Thoracic aorta (tissue), 2 donors: Measurements from ENCODE around the gene CLASP1. TPM values are rescaled to one million over a fixed set of nuclear protein-coding genes. Genes with fewer than 3 reads are reported as not detected.

Experiments
- ATAC-seq: fragments of 150-250 bp; one replicate; pipeline ENCODE4 v1.8.0; 2017; ENCODE audit warnings: low read depth; ENCODE audit not compliant: insufficient number of reproducible peaks, low FRiP score
- DNase-seq: peaks from one replicate; pipeline ENCODE4 v3.0.0-alpha.2; 2020; ENCODE audit warnings: low spot score
- H3K27ac ChIP-seq, 2 donors: fragments of 200-600 bp; sonication (generic); 1 replicate in 1 of 2; 2 replicates in 1 of 2; pipeline ENCODE4 v1.5.1; 2016; ENCODE audit warnings: mild to moderate bottlenecking in 2 of 2, moderate library complexity in 2 of 2
- H3K27me3 ChIP-seq: fragments of 200-600 bp; sonication (generic); replicated peaks from 2 replicates; pipeline ENCODE4 v1.6.0; 2016; ENCODE audit warnings: mild to moderate bottlenecking; ENCODE audit not compliant: insufficient read depth
- H3K36me3 ChIP-seq: fragments of 200-600 bp; sonication (generic); one replicate; pipeline ENCODE4 v1.5.1; 2016
- H3K4me1 ChIP-seq, 2 donors: fragments of 200-600 bp; sonication (generic); 1 replicate in 1 of 2; 2 replicates in 1 of 2; pipeline versions ENCODE4 v1.5.1 to v1.6.0; 2016; ENCODE audit warnings: low read depth in 2 of 2, mild to moderate bottlenecking in 1 of 2; ENCODE audit not compliant: control insufficient read depth in 1 of 2
- H3K4me3 ChIP-seq: fragments of 200-600 bp; sonication (generic); 2 replicates; pipeline ENCODE4 v1.5.1; 2016; ENCODE audit warnings: mild to moderate bottlenecking
- H3K9me3 ChIP-seq: fragments of 200-600 bp; sonication (generic); 2 replicates; pipeline ENCODE4 v1.5.1; 2016
- CTCF ChIP-seq: fragments of 200-600 bp; sonication (generic); IDR thresholded peaks from one replicate; pipeline ENCODE4 v1.5.1; 2019; ENCODE audit warnings: antibody characterized with exemption
- total RNA-seq, 2 donors: library from RNA; depleted of rRNA; stranded (reverse); fragments of >200 nt; gene quantifications; one replicate each; pipeline versions ENCODE4 v1.1.0 to v1.2.3, GENCODE V29; 2016

CLASP1 gene
- total RNA-seq, 2 donors from 2014 or later, result 69.7 to 113 TPM

GRCh38 chr2:121491518-121491917 lies 157.7 kb downstream of the CLASP1 start:
- no peak for TF ChIP-seq CTCF
- Histone ChIP-seq H3K27ac (no peak overlapping the region), H3K4me1 (peaks cover 5 to 7% of the 10 kb centered on the region in 2 donors), H3K9me3 (no peaks in the 10 kb centered on the region), H3K27me3 (no peaks in the 10 kb centered on the region), H3K4me3 (no peak overlapping the region), H3K36me3 (peaks cover 1% of the 10 kb centered on the region)
- ATAC-seq (no peak), DNase-seq (no peak)

GRCh38 chr2:121490584-121491133 lies 158.6 kb downstream of the CLASP1 start:
- no peak for TF ChIP-seq CTCF
- no peak overlapping the region for H3K27ac ChIP-seq
- no peaks in the 10 kb centered on the region for H3K27me3 ChIP-seq
- no peak overlapping the region for H3K4me3 ChIP-seq
- DNase-seq, result no peak
- H3K36me3 ChIP-seq, result no peaks in the 10 kb centered on the region
- no peak for ATAC-seq
- peaks cover 5 to 7% of the 10 kb centered on the region in 2 donors for H3K4me1 ChIP-seq
- H3K9me3 ChIP-seq, result no peaks in the 10 kb centered on the region

GRCh38 chr2:121489911-121490583 lies 159.2 kb downstream of the CLASP1 start:
- Histone ChIP-seq H3K36me3 (no peaks in the 10 kb centered on the region), H3K4me3 (no peak overlapping the region), H3K27ac (no peak overlapping the region), H3K27me3 (no peaks in the 10 kb centered on the region), H3K9me3 (no peaks in the 10 kb centered on the region), H3K4me1 (peaks cover 5 to 10% of the 10 kb centered on the region in 2 donors)
- no peak for ATAC-seq
- DNase-seq, result no peak
- TF ChIP-seq CTCF, result no peak

- no peak for ATAC-seq
- H3K4me3 ChIP-seq, result no peak overlapping the region
- no peaks in the 10 kb centered on the region for H3K9me3 ChIP-seq
- DNase-seq, result no peak
- no peaks in the 10 kb centered on the region for H3K27me3 ChIP-seq
- peaks cover 5 to 14% of the 10 kb centered on the region in 2 donors for H3K4me1 ChIP-seq
- no peak for TF ChIP-seq CTCF
- H3K27ac ChIP-seq, result no peak overlapping the region
- H3K36me3 ChIP-seq, result no peaks in the 10 kb centered on the region
Observed at GRCh38 chr2:121489284-121489683, 160.0 kb downstream of the CLASP1 start.

GRCh38 chr2:121486191-121486790 lies 163.0 kb downstream of the CLASP1 start:
- no peaks in the 10 kb centered on the region for H3K9me3 ChIP-seq
- H3K4me3 ChIP-seq, result no peak overlapping the region
- peaks cover 5 to 14% of the 10 kb centered on the region in 2 donors for H3K4me1 ChIP-seq
- H3K36me3 ChIP-seq, result no peaks in the 10 kb centered on the region
- TF ChIP-seq CTCF, result no peak
- ATAC-seq (no peak), DNase-seq (no peak)
- no peaks in the 10 kb centered on the region for H3K27me3 ChIP-seq
- no peak overlapping the region for H3K27ac ChIP-seq
